ENCODE measurements around the gene ZNF318.

Gene ZNF318

DNA sequence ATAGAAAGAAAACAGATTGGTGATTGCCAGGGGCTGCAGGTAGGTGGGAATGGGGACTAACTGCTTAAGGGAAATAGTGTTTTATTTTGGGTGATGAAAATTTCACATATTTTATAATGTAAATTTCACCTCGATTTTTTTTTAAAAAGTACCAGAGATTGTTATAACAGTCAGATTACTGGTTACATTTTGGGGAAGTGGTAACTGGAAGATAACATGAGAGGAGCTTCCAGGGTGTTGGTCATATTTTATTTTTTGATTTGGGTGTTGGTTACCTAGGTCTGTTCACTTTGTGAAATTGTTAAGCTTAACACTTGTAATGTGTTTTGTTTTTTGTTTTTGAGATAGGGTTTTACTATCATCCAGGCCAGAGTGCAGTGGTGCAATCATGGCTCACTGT lies 43.6 kb downstream of the ZNF318 start:
- no peak overlapping the region for H3K4me3 ChIP-seq (ENCODE audit: control insufficient read depth, low read depth, low read length)
- DNase-seq (ENCODE audit: low read depth) = no peak
- TF ChIP-seq, protein P1, sequence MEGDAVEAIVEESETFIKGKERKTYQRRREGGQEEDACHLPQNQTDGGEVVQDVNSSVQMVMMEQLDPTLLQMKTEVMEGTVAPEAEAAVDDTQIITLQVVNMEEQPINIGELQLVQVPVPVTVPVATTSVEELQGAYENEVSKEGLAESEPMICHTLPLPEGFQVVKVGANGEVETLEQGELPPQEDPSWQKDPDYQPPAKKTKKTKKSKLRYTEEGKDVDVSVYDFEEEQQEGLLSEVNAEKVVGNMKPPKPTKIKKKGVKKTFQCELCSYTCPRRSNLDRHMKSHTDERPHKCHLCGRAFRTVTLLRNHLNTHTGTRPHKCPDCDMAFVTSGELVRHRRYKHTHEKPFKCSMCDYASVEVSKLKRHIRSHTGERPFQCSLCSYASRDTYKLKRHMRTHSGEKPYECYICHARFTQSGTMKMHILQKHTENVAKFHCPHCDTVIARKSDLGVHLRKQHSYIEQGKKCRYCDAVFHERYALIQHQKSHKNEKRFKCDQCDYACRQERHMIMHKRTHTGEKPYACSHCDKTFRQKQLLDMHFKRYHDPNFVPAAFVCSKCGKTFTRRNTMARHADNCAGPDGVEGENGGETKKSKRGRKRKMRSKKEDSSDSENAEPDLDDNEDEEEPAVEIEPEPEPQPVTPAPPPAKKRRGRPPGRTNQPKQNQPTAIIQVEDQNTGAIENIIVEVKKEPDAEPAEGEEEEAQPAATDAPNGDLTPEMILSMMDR (IDR thresholded peaks at IDR 0.05; ENCODE audit: control insufficient read depth, insufficient read depth, low read depth, low read length, missing control alignments) = no peak

DNA sequence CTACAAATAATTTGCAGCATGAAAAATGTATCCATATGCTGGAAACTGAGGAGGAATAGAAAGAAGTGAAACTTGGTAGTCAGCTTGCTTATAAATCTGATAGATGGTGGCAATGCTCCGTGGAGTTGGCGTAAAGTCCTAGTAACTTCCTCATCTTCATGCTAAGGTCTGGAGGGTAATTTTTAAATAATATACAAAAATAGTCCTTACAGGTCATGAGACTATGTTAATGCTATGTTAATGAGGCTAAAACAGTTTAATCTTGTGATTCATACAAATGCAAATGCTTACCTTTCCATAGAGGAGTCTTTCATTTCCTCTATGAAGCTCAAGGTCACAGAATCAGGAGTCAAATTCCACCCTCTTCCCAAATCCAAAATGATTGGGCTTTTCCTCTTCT lies 51.4 kb downstream of the ZNF318 start:
- no peak for DNase-seq (ENCODE audit: low read depth)
- TF ChIP-seq, protein P1 (IDR thresholded peaks at IDR 0.05; ENCODE audit: control insufficient read depth, insufficient read depth, low read depth, low read length, missing control alignments) = no peak
- H3K4me3 ChIP-seq (ENCODE audit: control insufficient read depth, low read depth, low read length) = no peak overlapping the region

DNA sequence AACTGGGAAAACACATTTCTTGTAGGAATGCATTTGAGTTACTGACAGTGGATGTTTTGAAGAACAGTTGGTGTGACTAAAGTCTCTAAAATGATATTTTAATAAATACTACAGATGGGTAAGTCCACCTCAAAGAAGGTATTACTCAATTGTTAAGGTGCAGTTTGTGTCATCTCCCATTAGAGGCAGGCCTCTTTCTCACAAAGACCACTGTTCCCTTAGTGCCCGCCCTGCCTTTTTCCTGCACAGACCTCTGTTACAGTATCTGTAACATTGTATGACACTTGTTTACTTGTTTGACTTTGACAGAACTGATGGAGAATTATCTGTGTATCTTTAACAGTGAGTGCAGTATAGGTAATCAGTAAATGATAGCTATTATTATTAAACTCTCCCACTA lies 55.6 kb downstream of the ZNF318 start:
- no peak overlapping the region for H3K4me3 ChIP-seq (ENCODE audit: control insufficient read depth, low read depth, low read length)
- no peak for DNase-seq (ENCODE audit: low read depth)
- TF ChIP-seq, protein P1 (IDR thresholded peaks at IDR 0.05; ENCODE audit: control insufficient read depth, insufficient read depth, low read depth, low read length, missing control alignments) = no peak

DNA sequence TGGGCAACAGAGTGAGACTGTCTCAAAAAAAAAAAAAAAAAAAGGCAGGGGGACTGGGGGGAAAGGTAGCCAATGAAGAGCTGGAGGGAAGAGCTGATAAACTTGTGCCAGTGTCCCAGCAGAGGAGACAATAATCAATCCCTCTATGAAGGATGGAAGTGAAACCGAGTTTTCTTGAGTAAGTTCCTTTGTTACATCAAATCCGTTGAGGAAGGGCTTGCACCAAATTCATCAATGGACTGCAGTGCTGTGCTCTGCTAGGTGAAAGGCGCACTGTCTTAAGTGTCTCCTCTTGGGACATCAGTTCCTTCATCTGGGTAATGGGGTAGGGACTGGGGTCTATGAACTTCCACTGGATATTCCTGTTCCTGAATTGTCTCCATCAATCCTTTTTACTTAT lies 57.8 kb downstream of the ZNF318 start:
- TF ChIP-seq, protein P1 (IDR thresholded peaks at IDR 0.05; ENCODE audit: control insufficient read depth, insufficient read depth, low read depth, low read length, missing control alignments) = no peak
- DNase-seq (ENCODE audit: low read depth) = no peak
- H3K4me3 ChIP-seq (ENCODE audit: control insufficient read depth, low read depth, low read length) = no peak overlapping the region

DNA sequence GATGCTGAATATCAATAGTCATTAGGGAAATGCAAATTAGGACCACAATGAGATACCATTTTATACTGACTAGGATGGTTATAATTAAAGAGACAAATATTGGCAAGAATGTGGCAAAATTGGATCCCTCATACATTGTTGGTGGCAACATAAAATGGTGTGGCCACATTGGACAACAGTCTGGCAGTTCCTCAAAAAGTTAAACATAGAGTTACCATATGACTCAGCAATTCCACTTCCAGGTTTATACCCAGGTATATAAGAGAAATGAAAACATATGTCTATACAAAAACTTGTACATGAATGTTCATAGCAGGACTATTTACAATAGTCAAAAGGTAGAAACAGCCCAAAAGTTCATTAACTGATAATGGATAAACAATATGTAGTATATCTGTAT lies 58.8 kb downstream of the ZNF318 start:
- TF ChIP-seq, protein P1 (IDR thresholded peaks at IDR 0.05; ENCODE audit: control insufficient read depth, insufficient read depth, low read depth, low read length, missing control alignments) = no peak
- no peak for DNase-seq (ENCODE audit: low read depth)
- no peak overlapping the region for H3K4me3 ChIP-seq (ENCODE audit: control insufficient read depth, low read depth, low read length)

DNA sequence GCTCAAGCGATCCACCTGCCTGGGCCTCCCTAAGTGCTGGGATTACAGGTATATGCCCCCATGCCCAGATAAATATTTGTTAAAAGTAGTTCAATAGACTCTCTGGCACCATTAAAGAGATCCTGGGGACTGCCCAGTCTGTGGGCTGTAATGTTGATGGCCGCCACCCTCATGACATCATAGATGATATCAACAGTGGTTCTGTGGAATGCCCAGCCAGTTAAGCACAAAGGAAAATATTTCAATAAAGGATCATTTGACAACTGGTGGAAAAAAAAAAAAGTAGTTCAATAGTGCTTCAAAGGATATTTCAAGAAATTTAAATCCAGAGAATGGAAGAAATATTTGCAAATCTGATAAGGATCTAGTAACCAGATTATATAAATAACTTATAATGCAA lies 59.3 kb downstream of the ZNF318 start:
- TF ChIP-seq, protein P1 (IDR thresholded peaks at IDR 0.05; ENCODE audit: control insufficient read depth, insufficient read depth, low read depth, low read length, missing control alignments) = no peak
- H3K4me3 ChIP-seq (ENCODE audit: control insufficient read depth, low read depth, low read length) = no peak overlapping the region
- no peak for DNase-seq (ENCODE audit: low read depth)

DNA sequence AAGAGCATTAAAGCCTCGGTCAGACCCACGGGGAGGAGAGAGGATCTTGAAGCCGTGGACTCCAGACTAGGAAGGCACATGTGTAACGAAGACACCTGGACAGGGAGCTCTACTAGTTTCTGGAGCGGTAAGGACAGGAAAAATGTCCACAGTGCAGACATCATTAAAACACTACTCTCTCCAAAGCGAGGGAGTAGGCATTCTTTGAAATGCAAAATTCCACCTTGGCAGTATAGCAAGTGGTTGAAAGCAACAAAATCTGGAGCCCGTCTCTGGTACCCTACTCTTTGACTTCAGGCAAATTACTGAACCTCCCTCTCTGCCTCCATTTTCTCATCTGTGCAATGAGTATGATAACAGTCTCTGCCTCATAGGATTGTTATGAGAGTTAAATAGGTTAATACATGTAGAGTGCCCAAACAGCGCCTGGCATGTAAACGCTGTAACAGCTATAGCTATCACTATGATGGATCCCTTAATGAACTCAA lies 60.4 kb downstream of the ZNF318 start:
- no peak overlapping the region; the same call in 1 of the 2 replicates for H3K4me3 ChIP-seq (ENCODE audit: control insufficient read depth, low read depth, low read length)
- TF ChIP-seq, protein P1 (IDR thresholded peaks at IDR 0.05; ENCODE audit: control insufficient read depth, insufficient read depth, low read depth, low read length, missing control alignments) = no peak
- no peak for DNase-seq (ENCODE audit: low read depth)

All from AG09309 (cell line).